GM23338 (cell line): ENCODE results near the gene KRT83. TPM values are rescaled to one million over a fixed set of nuclear protein-coding genes. Genes with fewer than 3 reads are reported as not detected.

Source experiments
- ATAC-seq: fragments of 200-7000 bp; cut with Tn5 transposase; 3 replicates; pipeline ENCODE4 v1.9.1; 2020
- DNase-seq: peaks from one replicate; pipeline ENCODE4 v3.0.0-alpha.2; 2015; ENCODE audit warnings: low spot score
- H2AFZ ChIP-seq: fragments of 200-600 bp; sonication (generic); 2 replicates; pipeline ENCODE4 v1.8.0; 2016; ENCODE audit warnings: antibody characterized with exemption, mild to moderate bottlenecking, moderate library complexity
- H3F3A ChIP-seq: fragments of 200-600 bp; sonication (generic); replicated peaks from 2 replicates; pipeline ENCODE4 v1.8.0; 2017; ENCODE audit warnings: antibody characterized with exemption, mixed run types, low read depth
- H3K27ac ChIP-seq: fragments of 200-600 bp; sonication (generic); 2 replicates; pipeline ENCODE4 v1.6.1; 2016; ENCODE audit warnings: low read depth
- H3K27me3 ChIP-seq: fragments of 200-600 bp; sonication (generic); 2 replicates; pipeline ENCODE4 v1.8.0; 2016; ENCODE audit warnings: mild to moderate bottlenecking, mixed run types, moderate library complexity; ENCODE audit not compliant: insufficient read depth
- H3K36me3 ChIP-seq: fragments of 200-600 bp; sonication (generic); 2 replicates; pipeline ENCODE4 v1.8.0; 2016; ENCODE audit warnings: mild to moderate bottlenecking; ENCODE audit not compliant: insufficient read depth
- H3K4me1 ChIP-seq: fragments of 200-600 bp; sonication (generic); 2 replicates; pipeline ENCODE4 v1.8.0; 2016; ENCODE audit warnings: mild to moderate bottlenecking, moderate library complexity; ENCODE audit not compliant: insufficient read depth
- H3K4me2 ChIP-seq: fragments of 200-600 bp; sonication (generic); 2 replicates; pipeline ENCODE4 v1.7.1; 2017; ENCODE audit warnings: mixed run types
- H3K4me3 ChIP-seq: fragments of 200-600 bp; sonication (generic); 2 replicates; pipeline ENCODE4 v1.6.1; 2016; ENCODE audit warnings: mixed run types
- H3K79me2 ChIP-seq: fragments of 200-600 bp; sonication (generic); replicated peaks from 2 replicates; pipeline ENCODE4 v1.8.0; 2017; ENCODE audit warnings: mild to moderate bottlenecking; ENCODE audit not compliant: insufficient read depth
- H3K9me2 ChIP-seq: fragments of 200-600 bp; sonication (generic); 2 replicates; pipeline ENCODE4 v1.8.0; 2017; ENCODE audit not compliant: insufficient read depth
- H4K20me1 ChIP-seq: fragments of 200-600 bp; sonication (generic); replicated peaks from 2 replicates; pipeline ENCODE4 v1.8.0; 2017; ENCODE audit warnings: mild to moderate bottlenecking; ENCODE audit not compliant: insufficient read depth
- H3K27ac Mint-ChIP-seq: 2 replicates; pipeline ENCODE4 v1.8.0; 2020; ENCODE audit warnings: inconsistent platforms, mild to moderate bottlenecking, moderate library complexity, mixed read lengths
- H3K27me3 Mint-ChIP-seq: 3 replicates; pipeline ENCODE4 v1.8.0; 2022; ENCODE audit warnings: low read depth, mild to moderate bottlenecking, moderate library complexity, mixed read lengths, inconsistent platforms; ENCODE audit not compliant: insufficient read depth, poor library complexity
- H3K36me3 Mint-ChIP-seq: 3 replicates; pipeline ENCODE4 v1.8.0; 2021; ENCODE audit warnings: low read depth, mild to moderate bottlenecking, inconsistent platforms, moderate library complexity, mixed read lengths
- H3K4me1 Mint-ChIP-seq: 3 replicates; pipeline ENCODE4 v1.8.0; 2020; ENCODE audit warnings: mild to moderate bottlenecking, inconsistent platforms, mixed read lengths
- H3K4me3 Mint-ChIP-seq: 3 replicates; pipeline ENCODE4 v1.8.0; 2021; ENCODE audit warnings: moderate library complexity, mild to moderate bottlenecking, inconsistent platforms, mixed read lengths
- H3K9me3 Mint-ChIP-seq: 3 replicates; pipeline ENCODE4 v1.8.0; 2020; ENCODE audit warnings: moderate library complexity, mild to moderate bottlenecking, inconsistent platforms, mixed read lengths
- ETS1 ChIP-seq: IDR thresholded peaks from 2 replicates; pipeline ENCODE4 v1.6.1; 2016; ENCODE audit warnings: antibody characterized with exemption
- EZH2 ChIP-seq: fragments of 200-600 bp; sonication (generic); IDR thresholded peaks from one replicate; pipeline ENCODE4 v1.8.0; 2017; ENCODE audit warnings: antibody characterized with exemption, mild to moderate bottlenecking, low read depth; ENCODE audit not compliant: unreplicated experiment
- NANOG ChIP-seq: IDR thresholded peaks from 2 replicates; pipeline ENCODE4 v1.6.1; 2016; ENCODE audit warnings: antibody characterized with exemption, borderline replicate concordance
- REST ChIP-seq: IDR thresholded peaks from one replicate; pipeline ENCODE4 v1.6.1; 2018; ENCODE audit warnings: antibody characterized with exemption; ENCODE audit not compliant: unreplicated experiment
- STAT1 ChIP-seq: IDR thresholded peaks from one replicate; pipeline ENCODE4 v1.6.1; 2016; ENCODE audit warnings: antibody characterized with exemption; ENCODE audit not compliant: unreplicated experiment
- ZNF114 ChIP-seq: fragments of 250-450 bp; sonication (Bioruptor Pico); IDR thresholded peaks from 2 replicates; pipeline ENCODE4 v1.5.0; 2020; ENCODE audit warnings: mild to moderate bottlenecking, moderate library complexity
- polyA plus RNA-seq: library from polyadenylated mRNA; unstranded; fragments of >200 nt; fragmentation: Nextera tagmentation; extraction: Ambion mirVana; gene quantifications from 2 replicates; pipeline ENCODE4 v1.2.1, GENCODE V29; 2016
- total RNA-seq: library from RNA; depleted of rRNA; stranded (reverse); fragments of >200 nt; shearing (Covaris generic); gene quantifications from 2 replicates; pipeline ENCODE4 v1.2.3, GENCODE V29; 2014

Gene KRT83
- total and polyA plus RNA-seq, 2 experiments from 2014 or later: not detected

- no peak for TF ChIP-seq REST
Observed at GRCh38 chr12:52295663-52296062, 25.5 kb downstream of the KRT83 start (continued).

GRCh38 chr12:52294803-52295202 is 26.4 kb downstream of the KRT83 start:
- H3K4me1 Mint-ChIP-seq: peaks cover 4% of the 10 kb centered on the region; the same call in 1 of the 3 replicates
- no peak overlapping the region for H3K4me3 ChIP-seq
- no peaks in the 10 kb centered on the region for H3K27me3 ChIP-seq
- H3K9me2 ChIP-seq: no peaks in the 10 kb centered on the region
- no peaks in the 10 kb centered on the region for H4K20me1 ChIP-seq
- H3K4me2 ChIP-seq: no peak overlapping the region
- no peak for TF ChIP-seq REST
- no peak for TF ChIP-seq ETS1
- no peak overlapping the region for H2AFZ ChIP-seq
- H3K4me1 ChIP-seq: no peaks in the 10 kb centered on the region
- H3K36me3 ChIP-seq: no peaks in the 10 kb centered on the region
- peaks cover 5% of the 10 kb centered on the region for H3K27me3 Mint-ChIP-seq
- no peaks in the 10 kb centered on the region for H3F3A ChIP-seq
- no peak overlapping the region for H3K27ac ChIP-seq
- H3K27ac Mint-ChIP-seq: no peak overlapping the region
- H3K4me3 Mint-ChIP-seq: no peak overlapping the region
- ATAC-seq (no peak), DNase-seq (no peak)
- H3K36me3 Mint-ChIP-seq: no peaks in the 10 kb centered on the region
- no peaks in the 10 kb centered on the region for H3K9me3 Mint-ChIP-seq
- no peaks in the 10 kb centered on the region for H3K79me2 ChIP-seq

- DNase-seq (no peak), ATAC-seq (no peak)
- no peaks in the 10 kb centered on the region for H3K27me3 ChIP-seq
- H2AFZ ChIP-seq: no peak overlapping the region
- no peaks in the 10 kb centered on the region for H3F3A ChIP-seq
- no peaks in the 10 kb centered on the region for H3K79me2 ChIP-seq
- no peaks in the 10 kb centered on the region for H3K4me1 ChIP-seq
- no peak overlapping the region for H3K4me2 ChIP-seq
- H3K4me3 ChIP-seq: no peak overlapping the region
- H3K9me2 ChIP-seq: no peaks in the 10 kb centered on the region
- no peaks in the 10 kb centered on the region for H3K9me3 Mint-ChIP-seq
- H3K27ac Mint-ChIP-seq: no peak overlapping the region
- peaks cover 4% of the 10 kb centered on the region; the same call in 1 of the 3 replicates for H3K4me1 Mint-ChIP-seq
- no peaks in the 10 kb centered on the region for H3K36me3 Mint-ChIP-seq
- no peak overlapping the region for H3K4me3 Mint-ChIP-seq
- peaks cover 4% of the 10 kb centered on the region for H3K27me3 Mint-ChIP-seq
- no peaks in the 10 kb centered on the region for H4K20me1 ChIP-seq
- no peaks in the 10 kb centered on the region for H3K36me3 ChIP-seq
- no peak overlapping the region for H3K27ac ChIP-seq
- TF ChIP-seq NANOG (no peak), ZNF114 (no peak), STAT1 (no peak), EZH2 (no peak)
Observed at GRCh38 chr12:52293926-52294325, 27.3 kb downstream of the KRT83 start.
